SU-DHL-6 (cell line): ENCODE results near the gene PGBD5.

Experiments
- H2AFZ ChIP-seq: fragments of 200-600 bp; sonication (generic); 2 replicates; pipeline ENCODE4 v1.6.1; 2014; ENCODE audit warnings: low read depth, mild to moderate bottlenecking, moderate library complexity, mixed read lengths, antibody characterized with exemption, low read length; ENCODE audit not compliant: severe bottlenecking
- H3F3A ChIP-seq: fragments of 200-600 bp; shearing (Covaris generic); 2 replicates; pipeline ENCODE4 v1.6.0; 2016; ENCODE audit warnings: antibody characterized with exemption, mild to moderate bottlenecking; ENCODE audit not compliant: insufficient read depth
- H3K27ac ChIP-seq: fragments of 200-600 bp; sonication (generic); 2 replicates; pipeline ENCODE4 v1.5.1; 2016; ENCODE audit warnings: low read depth, mild to moderate bottlenecking, low read length, moderate library complexity, mixed read lengths
- H3K27me3 ChIP-seq: fragments of 200-600 bp; sonication (generic), shearing (Covaris generic); 2 replicates; pipeline ENCODE4 v1.6.0; 2014; ENCODE audit warnings: mild to moderate bottlenecking, low read length
- H3K36me3 ChIP-seq: fragments of 200-600 bp; sonication (generic); 2 replicates; pipeline ENCODE4 v1.6.1; 2014; ENCODE audit warnings: mild to moderate bottlenecking, low read length, mixed read lengths
- H3K4me2 ChIP-seq: fragments of 300-600, 200-600 bp; shearing (Covaris generic), sonication (generic); 2 replicates; pipeline ENCODE4 v1.6.0; 2014; ENCODE audit warnings: low read length, low read depth, mild to moderate bottlenecking; ENCODE audit not compliant: poor library complexity, severe bottlenecking
- H3K4me3 ChIP-seq: fragments of 200-600 bp; sonication (generic); 2 replicates; pipeline ENCODE4 v1.5.1; 2014; ENCODE audit warnings: antibody characterized with exemption, low read length, mild to moderate bottlenecking, mixed read lengths; ENCODE audit not compliant: insufficient read depth, poor library complexity, severe bottlenecking
- H3K79me2 ChIP-seq: fragments of 200-600 bp; sonication (generic); 2 replicates; pipeline ENCODE4 v1.6.1; 2014; ENCODE audit warnings: mild to moderate bottlenecking, low read length, moderate library complexity; ENCODE audit not compliant: insufficient read depth
- H3K9ac ChIP-seq: fragments of 200-600 bp; sonication (generic); 2 replicates; pipeline ENCODE4 v1.7.0; 2014; ENCODE audit warnings: mild to moderate bottlenecking, low read length
- H3K9me2 ChIP-seq: fragments of 200-600 bp; sonication (generic); replicated peaks from 2 replicates; pipeline ENCODE4 v1.6.1; 2014; ENCODE audit warnings: low read length; ENCODE audit not compliant: insufficient read depth
- H3K9me3 ChIP-seq: fragments of 200-600 bp; sonication (generic); 2 replicates; pipeline ENCODE4 v1.6.1; 2014; ENCODE audit warnings: low read length, mixed read lengths; ENCODE audit not compliant: insufficient read depth
- H4K20me1 ChIP-seq: fragments of 200-600 bp; sonication (generic); 2 replicates; pipeline ENCODE4 v1.6.1; 2014; ENCODE audit warnings: low read depth, mild to moderate bottlenecking, antibody characterized with exemption, low read length, moderate library complexity, mixed read lengths
- CTCF ChIP-seq: fragments of 200-600 bp; sonication (generic); IDR thresholded peaks from one replicate; pipeline ENCODE4 v1.5.1; 2017; ENCODE audit warnings: antibody characterized with exemption, mild to moderate bottlenecking, low read length, moderate library complexity; ENCODE audit not compliant: insufficient read depth, poor library complexity, severe bottlenecking
- EZH2phosphoT487 ChIP-seq: fragments of 200-600 bp; sonication (generic), shearing (Covaris generic); conservative IDR thresholded peaks from 2 replicates; pipeline ENCODE4 v1.6.1; 2018; ENCODE audit warnings: mild to moderate bottlenecking, antibody characterized with exemption, low read length, moderate library complexity, mixed read lengths

The PGBD5 gene

GRCh38 chr1:230392536-230392909 is 33.6 kb downstream of the PGBD5 start:
- Histone ChIP-seq H3K27me3 (no peaks in the 10 kb centered on the region; the same call in 1 of the 2 replicates), H3K4me2 (no peak overlapping the region), H3K27ac (no peak overlapping the region), H3F3A (no peaks in the 10 kb centered on the region), H3K79me2 (no peaks in the 10 kb centered on the region), H3K9me2 (no peaks in the 10 kb centered on the region), H3K36me3 (no peaks in the 10 kb centered on the region), H2AFZ (no peak overlapping the region), H3K4me3 (no peak overlapping the region), H3K9ac (no peak overlapping the region), H3K9me3 (no peaks in the 10 kb centered on the region), H4K20me1 (no peaks in the 10 kb centered on the region)
- no peak for TF ChIP-seq EZH2phosphoT487
- TF ChIP-seq CTCF = no peak

- Histone ChIP-seq H4K20me1 (no peaks in the 10 kb centered on the region), H3K9me2 (no peaks in the 10 kb centered on the region), H3F3A (no peaks in the 10 kb centered on the region), H3K4me3 (no peak overlapping the region), H3K79me2 (no peaks in the 10 kb centered on the region), H3K9me3 (no peaks in the 10 kb centered on the region), H3K36me3 (no peaks in the 10 kb centered on the region), H2AFZ (no peak overlapping the region), H3K9ac (no peak overlapping the region), H3K27me3 (no peaks in the 10 kb centered on the region; the same call in 1 of the 2 replicates), H3K27ac (no peak overlapping the region), H3K4me2 (no peak overlapping the region)
- TF ChIP-seq EZH2phosphoT487 (no peak), CTCF (no peak)
Measured at GRCh38 chr1:230391776-230392535, 34.2 kb downstream of the PGBD5 start.

GRCh38 chr1:230390371-230390770 is 35.8 kb downstream of the PGBD5 start:
- Histone ChIP-seq H4K20me1 (no peaks in the 10 kb centered on the region), H3K79me2 (no peaks in the 10 kb centered on the region), H3K4me3 (no peak overlapping the region), H3K4me2 (no peak overlapping the region), H3F3A (no peaks in the 10 kb centered on the region), H3K36me3 (no peaks in the 10 kb centered on the region), H3K27me3 (no peaks in the 10 kb centered on the region; the same call in 1 of the 2 replicates), H2AFZ (no peak overlapping the region), H3K27ac (no peak overlapping the region), H3K9me2 (no peaks in the 10 kb centered on the region), H3K9ac (no peak overlapping the region), H3K9me3 (no peaks in the 10 kb centered on the region)
- no peak for TF ChIP-seq CTCF
- no peak for TF ChIP-seq EZH2phosphoT487
